T47D (cell line): ENCODE data around the gene ATXN1.

ENCODE experiments used
- DNase-seq, 2 experiments: peaks; one replicate each; pipeline versions ENCODE4 v3.0.0 to v3.0.0-alpha.2; 2011 to 2012; ENCODE audit warnings: low read depth in 1 of 2, low spot score in 1 of 2
- JUND ChIP-seq: IDR thresholded peaks from 2 replicates; pipeline ENCODE4 v1.6.1; 2012; ENCODE audit warnings: low read depth
- in situ Hi-C: cut with HindIII; loops from 2 replicates; pipeline ENCODE4 v1.10.0; 2016; ENCODE audit warnings: low sequenced_read_pairs, low pct_unique_long_range_greater_than_20kb

The ATXN1 gene

DNA sequence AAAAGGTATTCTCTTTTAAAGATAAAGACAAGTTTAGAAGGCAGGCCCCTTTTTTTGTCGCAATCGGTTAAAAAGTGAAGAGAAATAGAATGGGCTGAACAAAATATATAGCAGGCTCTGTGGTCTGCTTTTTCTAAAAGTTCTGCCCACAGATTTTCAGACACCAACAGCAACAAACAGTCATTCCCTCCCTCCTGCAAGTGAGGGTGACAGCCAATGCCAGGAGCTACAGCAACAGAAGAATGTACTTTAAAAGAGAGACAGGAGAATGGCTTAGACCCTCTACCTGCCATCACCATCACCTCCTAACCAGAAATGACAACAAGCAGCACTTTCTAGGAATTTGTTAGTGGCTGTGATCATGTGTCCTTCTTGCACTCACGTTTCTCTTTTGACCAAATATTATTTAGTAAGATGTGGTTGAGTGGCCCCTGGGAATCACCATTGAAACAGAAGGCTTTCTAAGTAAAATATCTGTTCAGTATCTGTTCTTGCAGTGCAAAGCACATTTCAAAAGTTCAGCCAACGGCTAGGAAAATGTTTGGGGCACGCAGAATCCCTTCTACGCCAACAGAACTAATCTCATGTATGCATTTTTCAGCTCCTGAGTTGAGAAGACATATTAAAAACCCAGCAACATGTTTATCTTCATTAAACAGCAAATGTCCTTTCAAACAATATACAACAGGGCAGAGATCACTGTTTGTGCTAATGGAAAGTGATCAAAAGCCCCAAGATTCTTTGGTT lies 248.5 kb downstream of the ATXN1 start:
- TF ChIP-seq JUND, result no peak
- no peak for DNase-seq
- in situ Hi-C loops, result no loop called here

DNA sequence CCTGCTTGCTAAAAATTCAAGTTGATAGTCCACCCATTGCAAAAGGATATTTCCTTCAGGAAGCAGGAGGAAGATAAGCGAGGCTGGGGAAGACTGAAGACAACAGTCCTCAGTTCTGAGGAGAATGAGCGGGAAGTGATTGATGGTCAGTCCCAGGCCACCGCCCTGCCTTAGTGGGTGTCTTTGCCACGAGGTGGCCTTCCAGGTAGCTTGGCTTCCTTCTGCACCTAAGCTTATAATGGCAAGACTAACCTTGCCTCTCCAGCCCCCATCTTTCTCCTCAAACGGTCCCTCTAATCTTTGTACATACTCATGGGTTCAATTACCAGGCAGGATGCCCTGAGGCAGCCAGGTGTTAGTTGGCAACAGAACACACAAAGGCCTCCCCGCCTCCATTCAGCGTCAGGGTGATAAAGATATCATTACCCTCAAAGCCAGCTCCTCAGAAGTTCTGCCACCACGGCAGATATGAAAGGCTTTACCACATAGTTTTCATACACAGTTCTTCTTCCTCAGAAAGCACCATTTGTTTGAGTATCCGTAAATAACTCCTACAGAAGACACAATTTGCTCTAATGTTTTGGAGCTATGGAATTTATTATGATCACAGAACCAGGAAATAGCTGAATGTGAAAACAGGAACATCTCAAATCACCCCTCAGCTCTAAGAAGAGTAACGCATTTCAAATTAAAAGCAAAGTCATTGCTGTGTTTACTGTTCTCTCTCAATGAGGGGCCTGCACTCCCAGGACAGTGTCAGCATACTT lies 249.4 kb downstream of the ATXN1 start:
- in situ Hi-C loops, result no loop called here
- TF ChIP-seq JUND, result no peak
- no peak for DNase-seq

GRCh38 chr6:16511040-16511660 lies 250.1 kb downstream of the ATXN1 start:
- in situ Hi-C loops, result no loop called here
- DNase-seq, result peak; percentile 30 to 58
- no peak for TF ChIP-seq JUND

- in situ Hi-C loops, result no loop called here
- no peak for DNase-seq
- TF ChIP-seq JUND, result no peak
These were observed 251.0 kb downstream of the ATXN1 start for GRCh38 chr6:16510245-16510644.

GRCh38 chr6:16508959-16509358 lies 252.3 kb downstream of the ATXN1 start:
- no peak for DNase-seq
- no peak for TF ChIP-seq JUND
- in situ Hi-C loops, result no loop called here

- in situ Hi-C loops, result no loop called here
- TF ChIP-seq JUND, result no peak
- no peak for DNase-seq
These were observed 255.4 kb downstream of the ATXN1 start for GRCh38 chr6:16505711-16506357.

DNA sequence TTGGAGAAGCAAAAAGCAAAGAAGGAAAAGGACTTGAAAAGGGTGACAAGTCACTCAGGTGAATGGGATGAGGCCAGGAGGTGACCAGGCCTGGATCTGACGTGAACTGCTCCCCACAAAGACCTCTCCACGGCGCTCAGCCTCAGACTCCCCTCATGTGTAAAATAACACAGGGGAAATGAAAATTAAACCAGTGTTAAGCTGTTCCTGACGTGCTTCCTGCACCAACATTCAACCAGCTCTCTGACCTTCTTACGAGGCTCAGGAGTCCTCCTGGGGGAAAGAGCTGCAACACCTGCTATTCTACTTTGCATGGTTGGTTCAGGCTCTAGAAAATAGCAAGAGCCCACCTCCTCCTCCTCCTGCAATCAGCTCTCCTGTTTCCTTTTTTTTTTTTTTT lies 256.7 kb downstream of the ATXN1 start:
- in situ Hi-C loops, result no loop called here
- DNase-seq, result no peak
- TF ChIP-seq JUND, result no peak

DNA sequence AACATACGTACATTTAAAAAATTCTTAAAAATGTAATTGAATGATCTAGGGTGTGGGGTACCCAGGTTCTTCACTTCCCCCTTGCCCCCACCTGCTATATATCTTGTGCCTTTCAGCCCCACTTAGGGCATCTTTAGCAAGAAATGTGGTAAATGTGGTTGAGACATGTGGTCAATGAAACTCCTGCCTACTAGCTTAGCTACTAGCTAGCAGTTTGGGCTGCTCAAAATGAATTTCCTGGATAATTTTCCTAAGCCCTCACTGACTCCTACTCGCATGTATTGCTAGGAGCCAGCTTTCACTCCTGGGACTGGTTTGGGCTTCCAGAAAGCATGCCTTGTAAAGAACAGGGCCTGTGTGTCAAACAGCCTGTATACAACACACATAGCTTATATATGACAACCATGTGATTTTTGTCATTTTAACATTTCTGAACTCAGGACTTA lies 257.3 kb downstream of the ATXN1 start:
- TF ChIP-seq JUND, result no peak
- in situ Hi-C loops, result no loop called here
- no peak for DNase-seq

- TF ChIP-seq JUND, result no peak
- in situ Hi-C loops, result no loop called here
- DNase-seq, result no peak
These were observed 258.0 kb downstream of the ATXN1 start for GRCh38 chr6:16503241-16503775.

DNA sequence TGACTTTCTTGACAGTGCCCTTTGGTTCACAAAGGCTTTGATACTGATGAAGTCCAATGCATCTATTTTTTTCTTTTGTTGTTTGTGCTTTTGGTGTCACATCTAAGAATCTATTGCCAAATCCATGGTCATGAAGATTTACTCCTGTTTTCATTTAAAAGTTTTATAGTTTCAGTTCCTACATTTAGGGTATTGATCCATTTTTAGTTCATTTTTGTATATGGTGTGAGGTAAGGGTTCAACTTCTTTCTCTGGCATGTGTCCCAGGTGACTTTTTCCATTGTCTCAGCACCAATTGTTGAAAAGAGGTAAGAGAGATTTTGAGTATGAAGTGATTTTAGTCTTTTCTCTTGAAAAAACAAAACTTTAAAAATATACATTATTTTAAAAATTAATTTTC lies 262.3 kb downstream of the ATXN1 start:
- TF ChIP-seq JUND, result no peak
- DNase-seq, result no peak
- in situ Hi-C loops, result no loop called here

- no peak for TF ChIP-seq JUND
- in situ Hi-C loops, result no loop called here
- DNase-seq, result peak in 1 of 2 experiments; percentile 6
These were observed 263.0 kb downstream of the ATXN1 start for GRCh38 chr6:16498237-16498636.
